Keratinocyte (primary cell): ENCODE results near the gene CASR.

ENCODE experiments used
- EZH2 ChIP-seq: IDR thresholded peaks from one replicate; pipeline ENCODE4 v1.6.1; 2012; ENCODE audit warnings: inconsistent platforms, mild to moderate bottlenecking, low read length, moderate library complexity
- TF ChIP-seq, protein P1 (sequence below), 3 experiments: IDR thresholded peaks in 1 of 3; conservative IDR thresholded peaks in 1 of 3; optimal IDR thresholded peaks in 1 of 3; 2 replicates in 2 of 3; 3 replicates in 1 of 3; pipeline versions ENCODE3 to v1.5.1; 2011; ENCODE audit warnings: low read length in 3 of 3, mild to moderate bottlenecking in 3 of 3, moderate library complexity in 2 of 3, control low read depth in 1 of 3, inconsistent platforms in 1 of 3; ENCODE audit not compliant: insufficient read depth in 2 of 3; ENCODE audit errors: extremely low read depth in 1 of 3

DNA sequence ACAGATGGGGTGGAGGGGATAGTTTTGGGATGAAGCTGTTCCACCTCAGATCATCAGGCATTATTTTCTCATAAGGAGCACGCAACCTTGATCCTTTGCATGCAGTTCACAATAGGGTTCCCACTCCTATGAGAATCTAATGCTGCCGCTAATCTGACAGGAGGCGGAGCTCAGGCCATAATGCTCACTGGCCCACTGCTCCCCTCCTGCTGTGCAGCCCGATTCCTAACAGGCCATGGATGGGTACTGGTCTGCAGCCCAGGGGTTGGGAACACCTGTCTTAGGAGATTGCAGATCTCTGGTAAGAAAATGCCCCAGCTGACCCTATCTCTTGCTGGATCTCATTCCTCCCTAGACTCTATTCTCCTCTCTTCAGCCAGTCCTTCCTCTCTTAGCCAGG lies 148.4 kb downstream of the CASR start:
- TF ChIP-seq, protein P1, sequence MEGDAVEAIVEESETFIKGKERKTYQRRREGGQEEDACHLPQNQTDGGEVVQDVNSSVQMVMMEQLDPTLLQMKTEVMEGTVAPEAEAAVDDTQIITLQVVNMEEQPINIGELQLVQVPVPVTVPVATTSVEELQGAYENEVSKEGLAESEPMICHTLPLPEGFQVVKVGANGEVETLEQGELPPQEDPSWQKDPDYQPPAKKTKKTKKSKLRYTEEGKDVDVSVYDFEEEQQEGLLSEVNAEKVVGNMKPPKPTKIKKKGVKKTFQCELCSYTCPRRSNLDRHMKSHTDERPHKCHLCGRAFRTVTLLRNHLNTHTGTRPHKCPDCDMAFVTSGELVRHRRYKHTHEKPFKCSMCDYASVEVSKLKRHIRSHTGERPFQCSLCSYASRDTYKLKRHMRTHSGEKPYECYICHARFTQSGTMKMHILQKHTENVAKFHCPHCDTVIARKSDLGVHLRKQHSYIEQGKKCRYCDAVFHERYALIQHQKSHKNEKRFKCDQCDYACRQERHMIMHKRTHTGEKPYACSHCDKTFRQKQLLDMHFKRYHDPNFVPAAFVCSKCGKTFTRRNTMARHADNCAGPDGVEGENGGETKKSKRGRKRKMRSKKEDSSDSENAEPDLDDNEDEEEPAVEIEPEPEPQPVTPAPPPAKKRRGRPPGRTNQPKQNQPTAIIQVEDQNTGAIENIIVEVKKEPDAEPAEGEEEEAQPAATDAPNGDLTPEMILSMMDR (optimal IDR thresholded peaks at IDR 0.05 in 1 of 3, IDR thresholded peaks at IDR 0.05 in 1 of 3, conservative IDR thresholded peaks at IDR 0.05 in 1 of 3; ENCODE audit: extremely low read depth in 1 of 3, insufficient read depth in 2 of 3, low read length in 3 of 3): no peak
- TF ChIP-seq EZH2: no peak
